Stimulated activated CD8-positive, alpha-beta memory T cell treated with anti-CD3 and anti-CD28 coated beads, Interleukin-7, amount 100 ng/mL, for 1 hour (primary cell): ENCODE measurements around the gene STING1.
"Not testable (repeated sequence)": the region's sequence is repeated elsewhere in the genome, so short reads cannot be mapped to it uniquely, and the experiment has no call there.

ENCODE experiments used
- DNase-seq, 2 donors: peaks; one replicate each; pipeline ENCODE4 v3.0.0-alpha.2; 2020; ENCODE audit warnings: low read depth in 2 of 2

Gene STING1

GRCh38 chr5:139503036-139503817 is 20.7 kb upstream of the STING1 start:
- not testable (repeated sequence) for DNase-seq

GRCh38 chr5:139501381-139501780 is 18.8 kb upstream of the STING1 start:
- no peak for DNase-seq

- DNase-seq: no peak
These were observed 13.3 kb upstream of the STING1 start for GRCh38 chr5:139495638-139496435.

- no peak for DNase-seq
These were observed 12.3 kb upstream of the STING1 start for GRCh38 chr5:139494832-139495231.

- DNase-seq: no peak
These were observed 11.7 kb upstream of the STING1 start for GRCh38 chr5:139494256-139494655.

GRCh38 chr5:139492700-139493192 is 10.2 kb upstream of the STING1 start:
- DNase-seq: no peak

- no peak for DNase-seq
These were observed 5.7 kb upstream of the STING1 start for GRCh38 chr5:139488260-139488659.

- DNase-seq: no peak
These were observed 3.6 kb upstream of the STING1 start for GRCh38 chr5:139486201-139486600.

- DNase-seq: not testable (repeated sequence)
These were observed 291 bp upstream of the STING1 start for GRCh38 chr5:139482890-139483208.

- no peak for DNase-seq
These were observed 943 bp downstream of the STING1 start for GRCh38 chr5:139481580-139482049.

GRCh38 chr5:139481122-139481533 is 1.4 kb downstream of the STING1 start:
- DNase-seq: no peak

- not testable (repeated sequence) for DNase-seq
These were observed 2.8 kb downstream of the STING1 start for GRCh38 chr5:139479729-139480128.

- not testable (repeated sequence) for DNase-seq
These were observed 3.7 kb downstream of the STING1 start for GRCh38 chr5:139478657-139479423.

- DNase-seq: no peak
These were observed 6.5 kb downstream of the STING1 start for GRCh38 chr5:139475865-139476617.

GRCh38 chr5:139474890-139475791 is 7.4 kb downstream of the STING1 start:
- no peak for DNase-seq

GRCh38 chr5:139473565-139473964 is 9.0 kb downstream of the STING1 start:
- DNase-seq: no peak

GRCh38 chr5:139473105-139473504 is 9.5 kb downstream of the STING1 start:
- no peak for DNase-seq

GRCh38 chr5:139472386-139473030 is 10.1 kb downstream of the STING1 start:
- no peak for DNase-seq

GRCh38 chr5:139470821-139471300 is 11.7 kb downstream of the STING1 start, which contains the start of gene SMIM33:
Gene SMIM33, plus strand, starts transcription at chr5:139471004. Its CDS starts 118 bp downstream, at chr5:139471122.
- no peak for DNase-seq
